Neutrophil (primary cell): Measurements from ENCODE around the gene CCDC47.

Source experiments
- H3K27ac ChIP-seq: fragments of 200-600 bp; sonication (generic); 2 replicates; pipeline ENCODE4 v1.5.1; 2016; ENCODE audit warnings: mild to moderate bottlenecking, moderate library complexity
- H3K27me3 ChIP-seq: fragments of 200-600 bp; sonication (generic); 2 replicates; pipeline ENCODE4 v1.6.0; 2016; ENCODE audit warnings: mild to moderate bottlenecking
- H3K36me3 ChIP-seq: fragments of 200-600 bp; sonication (generic); 2 replicates; pipeline ENCODE4 v1.5.1; 2017
- H3K4me1 ChIP-seq, 2 experiments: fragments of 200-600 bp in 1 of 2; sonication (generic) in 1 of 2; 1 replicate in 1 of 2; 2 replicates in 1 of 2; pipeline versions ENCODE4 v1.5.1 to v1.6.1; 2013 to 2016; ENCODE audit warnings: low read depth in 1 of 2, low read length in 1 of 2, mild to moderate bottlenecking in 1 of 2, moderate library complexity in 1 of 2; ENCODE audit not compliant: control insufficient read depth in 1 of 2, insufficient read depth in 1 of 2
- H3K4me3 ChIP-seq, 2 experiments: fragments of 200-600 bp in 1 of 2; sonication (generic) in 1 of 2; 1 replicate in 1 of 2; 2 replicates in 1 of 2; pipeline ENCODE4 v1.5.1; 2013 to 2016; ENCODE audit warnings: low read depth in 1 of 2, low read length in 1 of 2, mild to moderate bottlenecking in 1 of 2, moderate library complexity in 1 of 2
- H3K9me3 ChIP-seq: fragments of 200-600 bp; sonication (generic); 2 replicates; pipeline ENCODE4 v1.5.1; 2016
- CTCF ChIP-seq: fragments of 200-600 bp; sonication (generic); IDR thresholded peaks from 2 replicates; pipeline ENCODE4 v1.5.1; 2016; ENCODE audit warnings: antibody characterized with exemption

The CCDC47 gene

GRCh38 chr17:63751806-63752205 lies 21.6 kb downstream of the CCDC47 start:
- Histone ChIP-seq H3K4me3 (peak overlapping the region; percentile 39 to 49), H3K27ac (peak overlapping the region; percentile 83), H3K36me3 (peaks cover 6% of the 10 kb centered on the region), H3K9me3 (no peaks in the 10 kb centered on the region), H3K27me3 (no peaks in the 10 kb centered on the region), H3K4me1 (peaks cover 79 to 80% of the 10 kb centered on the region in 2 experiments)
- TF ChIP-seq CTCF = no peak

- peaks cover 8% of the 10 kb centered on the region for H3K36me3 ChIP-seq
- no peaks in the 10 kb centered on the region for H3K9me3 ChIP-seq
- peak; percentile 57 for TF ChIP-seq CTCF
- H3K27ac ChIP-seq = peak within 1 kb of the TSS; percentile 98
- H3K4me1 ChIP-seq = peaks cover 55 to 59% of the 10 kb centered on the region in 2 experiments
- no peaks in the 10 kb centered on the region for H3K27me3 ChIP-seq
- peak within 1 kb of the TSS; percentile 77 to 92 for H3K4me3 ChIP-seq
Observed at GRCh38 chr17:63741408-63742173, 31.8 kb downstream of the CCDC47 start, which contains the start of gene STRADA. STRADA (minus strand) TSS chr17:63741799; CDS start chr17:63728369, 13,430 bp downstream.

- Histone ChIP-seq H3K27ac (peak overlapping the region; percentile 98), H3K4me1 (peaks cover 50 to 54% of the 10 kb centered on the region in 2 experiments), H3K36me3 (peaks cover 7% of the 10 kb centered on the region), H3K4me3 (peak overlapping the region; percentile 77 to 92), H3K9me3 (no peaks in the 10 kb centered on the region), H3K27me3 (no peaks in the 10 kb centered on the region)
- TF ChIP-seq CTCF = no peak
Observed at GRCh38 chr17:63741143-63741407, 32.3 kb downstream of the CCDC47 start.

- Histone ChIP-seq H3K4me1 (peaks cover 45 to 49% of the 10 kb centered on the region in 2 experiments), H3K27me3 (no peaks in the 10 kb centered on the region), H3K9me3 (no peaks in the 10 kb centered on the region), H3K36me3 (peaks cover 2% of the 10 kb centered on the region), H3K4me3 (peak overlapping the region; percentile 77 to 92), H3K27ac (peak overlapping the region; percentile 98)
- TF ChIP-seq CTCF = no peak
Observed at GRCh38 chr17:63740464-63741142, 32.8 kb downstream of the CCDC47 start.

GRCh38 chr17:63735691-63736090 lies 37.7 kb downstream of the CCDC47 start:
- H3K27me3 ChIP-seq = no peaks in the 10 kb centered on the region
- no peaks in the 10 kb centered on the region for H3K36me3 ChIP-seq
- TF ChIP-seq CTCF = no peak
- H3K4me1 ChIP-seq = peaks cover 8 to 15% of the 10 kb centered on the region in 2 experiments
- H3K9me3 ChIP-seq = no peaks in the 10 kb centered on the region
- no peak overlapping the region for H3K27ac ChIP-seq
- no peak overlapping the region for H3K4me3 ChIP-seq
